GM10847 (cell line): ENCODE results near the gene CHN2.

Source experiments
- POLR2A ChIP-seq: IDR thresholded peaks from 2 replicates; pipeline ENCODE4 v1.6.1; 2011; ENCODE audit not compliant: insufficient read length; ENCODE audit errors: extremely low read depth

The CHN2 gene

GRCh38 chr7:29359482-29360093, 165.0 kb downstream of the CHN2 start:
- no peak for TF ChIP-seq POLR2A

GRCh38 chr7:29360633-29361625, 166.4 kb downstream of the CHN2 start:
- no peak for TF ChIP-seq POLR2A

GRCh38 chr7:29362380-29362779, 167.8 kb downstream of the CHN2 start:
- no peak for TF ChIP-seq POLR2A

GRCh38 chr7:29363636-29364425, 169.3 kb downstream of the CHN2 start:
- TF ChIP-seq POLR2A: no peak

- TF ChIP-seq POLR2A: no peak
Measured at GRCh38 chr7:29364661-29365060, 170.1 kb downstream of the CHN2 start.

- no peak for TF ChIP-seq POLR2A
Measured at GRCh38 chr7:29365423-29365822, 170.8 kb downstream of the CHN2 start.

GRCh38 chr7:29367784-29368183, 173.2 kb downstream of the CHN2 start:
- no peak for TF ChIP-seq POLR2A

GRCh38 chr7:29369909-29370488, 175.4 kb downstream of the CHN2 start:
- TF ChIP-seq POLR2A: no peak

- TF ChIP-seq POLR2A: no peak
Measured at GRCh38 chr7:29370531-29371314, 176.1 kb downstream of the CHN2 start.

- TF ChIP-seq POLR2A: no peak
Measured at GRCh38 chr7:29371472-29371871, 176.9 kb downstream of the CHN2 start.

GRCh38 chr7:29372351-29373090, 177.9 kb downstream of the CHN2 start:
- TF ChIP-seq POLR2A: no peak

GRCh38 chr7:29375641-29376562, 181.3 kb downstream of the CHN2 start:
- TF ChIP-seq POLR2A: no peak

GRCh38 chr7:29377718-29378117, 183.1 kb downstream of the CHN2 start:
- no peak for TF ChIP-seq POLR2A
